ENCODE measurements around the gene GPR156.

- TF ChIP-seq POLR2A (IDR thresholded peaks at IDR 0.05) = no peak
- no peak for TF ChIP-seq CTCF (IDR thresholded peaks at IDR 0.05)
These were observed 92.4 kb downstream of the GPR156 start for GRCh38 chr3:120192579-120192978.

Data from Peyer's patch (tissue), 4 donors.